ENCODE measurements around the gene TANGO2.

Gene TANGO2

GRCh38 chr22:20013382-20013871 is 7.5 kb upstream of the TANGO2 start:
- Histone ChIP-seq H3K79me2 (ENCODE audit: control insufficient read depth, insufficient read depth, low read length, poor library complexity) (no peaks in the 10 kb centered on the region), H3K79me1 (ENCODE audit: low read length) (no peaks in the 10 kb centered on the region), H2AFZ (ENCODE audit: insufficient read depth, low read length, poor library complexity) (no peak overlapping the region), H3K4me3 (ENCODE audit: low read depth, low read length) (no peak overlapping the region), H3K23ac (ENCODE audit: low read length) (no peak overlapping the region), H3K27me3 (ENCODE audit: insufficient read depth, low read length) (peaks cover 15% of the 10 kb centered on the region), H4K8ac (ENCODE audit: low read depth, low read length) (no peak overlapping the region), H3K14ac (ENCODE audit: low read length) (no peak overlapping the region), H3K36me3 (ENCODE audit: control insufficient read depth in 1 of 2, insufficient read depth in 2 of 2, low read length in 2 of 2) (no peaks in the 10 kb centered on the region), H3K4me2 (ENCODE audit: low read length) (no peak overlapping the region), H4K12ac (ENCODE audit: low read depth, low read length) (no peak overlapping the region), H3K9ac (ENCODE audit: low read length) (no peak overlapping the region), H4K91ac (ENCODE audit: low read depth, low read length) (no peak overlapping the region), H2BK12ac (ENCODE audit: low read length) (no peak overlapping the region), H3K9me3 (ENCODE audit: insufficient read depth, low read depth, low read length) (peaks cover 8% of the 10 kb centered on the region), H3K27ac (ENCODE audit: low read depth, low read length) (no peak overlapping the region), H2BK5ac (ENCODE audit: low read depth, low read length, poor library complexity) (no peak overlapping the region), H2BK120ac (ENCODE audit: insufficient read depth, low read length, poor library complexity) (no peak overlapping the region), H3K4me1 (ENCODE audit: control insufficient read depth in 1 of 2, insufficient read depth in 2 of 2, low read length in 2 of 2) (peaks cover 3% of the 10 kb centered on the region in 2 experiments), H2AK5ac (ENCODE audit: low read length) (peak overlapping the region; percentile 58), H3K4ac (ENCODE audit: low read depth, low read length) (no peak overlapping the region), H3K18ac (ENCODE audit: low read length) (no peak overlapping the region)
- no CpG with 5 or more reads among the region's 11 CpGs for WGBS (ENCODE audit: extremely low coverage, insufficient coverage, insufficient read length)
- peak; percentile 13 to 59 for DNase-seq

GRCh38 chr22:20014526-20015186 is 6.3 kb upstream of the TANGO2 start:
- Histone ChIP-seq H3K4ac (ENCODE audit: low read depth, low read length) (no peak overlapping the region), H3K9ac (ENCODE audit: low read length) (no peak overlapping the region), H3K36me3 (ENCODE audit: control insufficient read depth in 1 of 2, insufficient read depth in 2 of 2, low read length in 2 of 2) (no peaks in the 10 kb centered on the region), H3K9me3 (ENCODE audit: insufficient read depth, low read depth, low read length) (peaks cover 7% of the 10 kb centered on the region), H3K4me2 (ENCODE audit: low read length) (no peak overlapping the region), H2BK120ac (ENCODE audit: insufficient read depth, low read length, poor library complexity) (no peak overlapping the region), H3K14ac (ENCODE audit: low read length) (no peak overlapping the region), H4K12ac (ENCODE audit: low read depth, low read length) (no peak overlapping the region), H3K18ac (ENCODE audit: low read length) (no peak overlapping the region), H2BK5ac (ENCODE audit: low read depth, low read length, poor library complexity) (no peak overlapping the region), H3K4me3 (ENCODE audit: low read depth, low read length) (no peak overlapping the region), H2AFZ (ENCODE audit: insufficient read depth, low read length, poor library complexity) (no peak overlapping the region), H3K27ac (ENCODE audit: low read depth, low read length) (no peak overlapping the region), H3K79me1 (ENCODE audit: low read length) (no peaks in the 10 kb centered on the region), H2AK5ac (ENCODE audit: low read length) (no peak overlapping the region), H3K79me2 (ENCODE audit: control insufficient read depth, insufficient read depth, low read length, poor library complexity) (no peaks in the 10 kb centered on the region), H2BK12ac (ENCODE audit: low read length) (no peak overlapping the region), H3K27me3 (ENCODE audit: insufficient read depth, low read length) (peaks cover 15% of the 10 kb centered on the region), H4K8ac (ENCODE audit: low read depth, low read length) (no peak overlapping the region), H3K23ac (ENCODE audit: low read length) (no peak overlapping the region), H3K4me1 (ENCODE audit: control insufficient read depth in 1 of 2, insufficient read depth in 2 of 2, low read length in 2 of 2) (peaks cover 3% of the 10 kb centered on the region in 2 experiments), H4K91ac (ENCODE audit: low read depth, low read length) (no peak overlapping the region)
- no CpG with 5 or more reads among the region's 5 CpGs for WGBS (ENCODE audit: extremely low coverage, insufficient coverage, insufficient read length)
- no peak for DNase-seq

GRCh38 chr22:20015187-20015625 is 5.7 kb upstream of the TANGO2 start:
- no CpG with 5 or more reads among the region's 10 CpGs for WGBS (ENCODE audit: extremely low coverage, insufficient coverage, insufficient read length)

GRCh38 chr22:20015971-20016733 is 4.8 kb upstream of the TANGO2 start:
- H3K9ac ChIP-seq (ENCODE audit: low read length) = no peak overlapping the region
- H3K27me3 ChIP-seq (ENCODE audit: insufficient read depth, low read length) = peaks cover 15% of the 10 kb centered on the region
- peak overlapping the region; percentile 76 for H3K4me3 ChIP-seq (ENCODE audit: low read depth, low read length)
- H3K9me3 ChIP-seq (ENCODE audit: insufficient read depth, low read depth, low read length) = peaks cover 7% of the 10 kb centered on the region
- no peak overlapping the region for H2BK5ac ChIP-seq (ENCODE audit: low read depth, low read length, poor library complexity)
- no peak overlapping the region for H2AK5ac ChIP-seq (ENCODE audit: low read length)
- H3K14ac ChIP-seq (ENCODE audit: low read length) = no peak overlapping the region
- no peak overlapping the region for H3K23ac ChIP-seq (ENCODE audit: low read length)
- no peaks in the 10 kb centered on the region for H3K36me3 ChIP-seq (ENCODE audit: control insufficient read depth in 1 of 2, insufficient read depth in 2 of 2, low read length in 2 of 2)
- H2AFZ ChIP-seq (ENCODE audit: insufficient read depth, low read length, poor library complexity) = peak overlapping the region; percentile 64
- H4K91ac ChIP-seq (ENCODE audit: low read depth, low read length) = peak overlapping the region; percentile 30
- peaks cover 6 to 8% of the 10 kb centered on the region in 2 experiments for H3K4me1 ChIP-seq (ENCODE audit: control insufficient read depth in 1 of 2, insufficient read depth in 2 of 2, low read length in 2 of 2)
- peak; percentile 16 to 47 for DNase-seq
- peaks cover 4% of the 10 kb centered on the region for H3K79me2 ChIP-seq (ENCODE audit: control insufficient read depth, insufficient read depth, low read length, poor library complexity)
- no CpG with 5 or more reads among the region's 101 CpGs for WGBS (ENCODE audit: extremely low coverage, insufficient coverage, insufficient read length)
- no peak overlapping the region for H3K27ac ChIP-seq (ENCODE audit: low read depth, low read length)
- peak overlapping the region; percentile 51 for H3K18ac ChIP-seq (ENCODE audit: low read length)
- peak overlapping the region; percentile 95 for H3K4me2 ChIP-seq (ENCODE audit: low read length)
- no peak overlapping the region for H4K8ac ChIP-seq (ENCODE audit: low read depth, low read length)
- no peak overlapping the region for H2BK12ac ChIP-seq (ENCODE audit: low read length)
- H3K4ac ChIP-seq (ENCODE audit: low read depth, low read length) = no peak overlapping the region
- H2BK120ac ChIP-seq (ENCODE audit: insufficient read depth, low read length, poor library complexity) = no peak overlapping the region
- H4K12ac ChIP-seq (ENCODE audit: low read depth, low read length) = no peak overlapping the region
- peaks cover 7% of the 10 kb centered on the region for H3K79me1 ChIP-seq (ENCODE audit: low read length)

More at GRCh38 chr22:20015187-20015625, 5.7 kb upstream of the TANGO2 start:
- no peaks in the 10 kb centered on the region for H3K79me2 ChIP-seq (ENCODE audit: control insufficient read depth, insufficient read depth, low read length, poor library complexity)
- no peak overlapping the region for H3K14ac ChIP-seq (ENCODE audit: low read length)
- no peak overlapping the region for H3K4me2 ChIP-seq (ENCODE audit: low read length)
- H4K12ac ChIP-seq (ENCODE audit: low read depth, low read length) = no peak overlapping the region
- no peak overlapping the region for H3K9ac ChIP-seq (ENCODE audit: low read length)
- H2BK5ac ChIP-seq (ENCODE audit: low read depth, low read length, poor library complexity) = no peak overlapping the region
- H4K91ac ChIP-seq (ENCODE audit: low read depth, low read length) = no peak overlapping the region
- peaks cover 7% of the 10 kb centered on the region for H3K9me3 ChIP-seq (ENCODE audit: insufficient read depth, low read depth, low read length)
- no peaks in the 10 kb centered on the region for H3K79me1 ChIP-seq (ENCODE audit: low read length)
- H4K8ac ChIP-seq (ENCODE audit: low read depth, low read length) = no peak overlapping the region
- peaks cover 3 to 4% of the 10 kb centered on the region in 2 experiments for H3K4me1 ChIP-seq (ENCODE audit: control insufficient read depth in 1 of 2, insufficient read depth in 2 of 2, low read length in 2 of 2)
- H3K27me3 ChIP-seq (ENCODE audit: insufficient read depth, low read length) = peaks cover 15% of the 10 kb centered on the region
- H3K23ac ChIP-seq (ENCODE audit: low read length) = no peak overlapping the region
- no peak overlapping the region for H3K27ac ChIP-seq (ENCODE audit: low read depth, low read length)
- no peak overlapping the region for H3K4me3 ChIP-seq (ENCODE audit: low read depth, low read length)
- H3K4ac ChIP-seq (ENCODE audit: low read depth, low read length) = no peak overlapping the region
- no peaks in the 10 kb centered on the region for H3K36me3 ChIP-seq (ENCODE audit: control insufficient read depth in 1 of 2, insufficient read depth in 2 of 2, low read length in 2 of 2)
- no peak overlapping the region for H2BK12ac ChIP-seq (ENCODE audit: low read length)
- no peak overlapping the region for H2AK5ac ChIP-seq (ENCODE audit: low read length)
- H3K18ac ChIP-seq (ENCODE audit: low read length) = no peak overlapping the region
- no peak overlapping the region for H2BK120ac ChIP-seq (ENCODE audit: insufficient read depth, low read length, poor library complexity)
- no peak overlapping the region for H2AFZ ChIP-seq (ENCODE audit: insufficient read depth, low read length, poor library complexity)
- DNase-seq = no peak
